HG02610 (cell line): ENCODE measurements around the gene KDM5A.

Experiments used
- ATAC-seq: cut with Tn5 transposase; IDR thresholded peaks from one replicate; pipeline ENCODE4 v1.9.1; 2021; ENCODE audit warnings: mild to moderate bottlenecking, moderate library complexity; ENCODE audit not compliant: unreplicated experiment

KDM5A gene

DNA sequence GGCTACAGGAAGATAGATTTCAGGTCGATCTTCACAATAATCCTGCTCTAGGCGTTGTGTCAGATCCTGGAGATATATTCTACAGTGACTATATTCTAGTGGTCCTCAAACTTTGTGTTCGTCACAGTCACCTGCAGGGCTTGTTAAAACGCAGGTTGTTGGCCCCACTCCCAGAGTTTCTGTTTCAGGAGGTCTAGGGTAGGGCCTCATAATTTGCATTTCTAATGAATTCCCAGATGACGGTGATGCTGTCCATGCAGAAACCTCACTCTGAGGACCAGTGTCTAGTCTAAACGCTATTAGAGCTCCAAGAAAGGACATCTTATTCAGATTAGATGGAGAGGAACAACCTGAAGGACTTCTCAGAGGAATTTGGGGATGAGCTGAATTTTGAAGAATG is 113.3 kb downstream of the KDM5A start:
- no peak for ATAC-seq

DNA sequence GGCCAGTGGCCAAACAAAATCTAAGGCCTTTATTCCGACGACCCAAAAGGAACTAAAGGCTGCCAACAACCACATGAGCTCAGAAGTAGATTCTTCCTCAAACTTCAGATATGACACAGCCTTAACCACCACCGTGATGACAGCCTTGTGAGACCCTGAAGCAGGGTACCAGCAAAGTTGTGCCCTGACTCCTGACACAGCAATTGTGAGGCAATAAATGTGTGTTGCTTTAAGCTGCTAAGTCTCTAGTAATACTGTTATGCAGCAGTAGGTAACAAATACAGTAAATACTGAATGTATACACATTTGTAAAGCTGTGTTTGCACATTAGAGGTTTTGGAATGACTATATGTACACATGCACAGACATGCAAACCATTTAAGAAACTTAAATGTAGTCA is 115.7 kb downstream of the KDM5A start:
- no peak for ATAC-seq

DNA sequence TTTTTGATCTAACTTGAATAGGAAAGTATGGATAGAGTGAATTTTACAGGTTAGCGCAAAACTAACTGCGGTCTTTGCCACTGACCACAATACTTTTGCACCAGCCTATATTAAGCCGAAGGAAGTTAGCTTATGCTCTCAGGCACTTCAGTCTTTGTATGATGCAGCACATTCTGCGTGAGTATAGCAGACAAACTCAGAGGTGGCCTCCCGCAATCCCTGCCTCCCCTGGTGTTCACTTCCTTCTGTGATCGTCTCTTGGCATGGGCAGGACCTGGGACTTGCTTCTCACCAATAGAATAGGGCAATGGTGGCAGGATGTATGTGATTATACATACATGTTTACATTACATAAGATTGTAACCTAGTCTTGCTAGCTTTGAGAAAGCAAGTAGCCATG is 116.2 kb downstream of the KDM5A start:
- no peak for ATAC-seq

DNA sequence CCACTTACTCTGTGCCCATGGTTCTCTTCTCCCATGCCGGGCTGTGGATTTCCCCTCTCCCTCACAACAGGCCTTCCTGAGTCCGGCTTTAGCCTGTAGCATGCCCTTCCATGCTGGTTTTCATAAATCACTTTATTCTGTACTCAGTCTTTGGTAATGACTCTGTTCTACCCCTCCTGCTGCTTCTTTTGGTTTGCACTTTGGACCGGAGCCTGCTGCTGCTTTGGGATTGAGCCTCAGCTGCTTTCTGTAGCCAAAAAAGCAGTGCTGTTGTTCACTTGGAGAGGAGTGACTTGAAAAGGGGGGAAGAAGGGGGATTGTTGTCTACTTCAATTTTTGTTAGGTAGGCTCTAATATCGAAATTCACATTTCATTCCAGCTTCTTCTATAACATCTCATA is 118.0 kb downstream of the KDM5A start:
- ATAC-seq, result no peak

- no peak for ATAC-seq
These were observed 119.9 kb downstream of the KDM5A start for GRCh38 chr12:269191-269590.

DNA sequence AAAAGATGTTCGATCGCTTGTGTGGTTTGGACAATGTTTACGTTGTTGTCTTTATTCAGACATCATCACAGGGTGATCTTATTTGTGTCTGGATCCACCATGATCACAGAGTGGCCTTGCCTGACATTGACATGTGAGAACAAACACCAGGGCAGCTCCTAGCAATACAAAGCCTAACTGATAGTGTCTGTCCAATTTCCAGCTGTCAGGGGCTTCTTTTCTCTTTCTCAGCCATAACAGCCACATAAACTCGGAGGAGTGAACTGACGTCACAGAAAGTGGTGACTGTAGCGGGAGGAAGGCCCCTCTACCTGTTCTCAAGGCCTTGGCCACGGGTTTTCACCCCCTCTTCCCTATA is 120.7 kb downstream of the KDM5A start:
- ATAC-seq, result no peak

DNA sequence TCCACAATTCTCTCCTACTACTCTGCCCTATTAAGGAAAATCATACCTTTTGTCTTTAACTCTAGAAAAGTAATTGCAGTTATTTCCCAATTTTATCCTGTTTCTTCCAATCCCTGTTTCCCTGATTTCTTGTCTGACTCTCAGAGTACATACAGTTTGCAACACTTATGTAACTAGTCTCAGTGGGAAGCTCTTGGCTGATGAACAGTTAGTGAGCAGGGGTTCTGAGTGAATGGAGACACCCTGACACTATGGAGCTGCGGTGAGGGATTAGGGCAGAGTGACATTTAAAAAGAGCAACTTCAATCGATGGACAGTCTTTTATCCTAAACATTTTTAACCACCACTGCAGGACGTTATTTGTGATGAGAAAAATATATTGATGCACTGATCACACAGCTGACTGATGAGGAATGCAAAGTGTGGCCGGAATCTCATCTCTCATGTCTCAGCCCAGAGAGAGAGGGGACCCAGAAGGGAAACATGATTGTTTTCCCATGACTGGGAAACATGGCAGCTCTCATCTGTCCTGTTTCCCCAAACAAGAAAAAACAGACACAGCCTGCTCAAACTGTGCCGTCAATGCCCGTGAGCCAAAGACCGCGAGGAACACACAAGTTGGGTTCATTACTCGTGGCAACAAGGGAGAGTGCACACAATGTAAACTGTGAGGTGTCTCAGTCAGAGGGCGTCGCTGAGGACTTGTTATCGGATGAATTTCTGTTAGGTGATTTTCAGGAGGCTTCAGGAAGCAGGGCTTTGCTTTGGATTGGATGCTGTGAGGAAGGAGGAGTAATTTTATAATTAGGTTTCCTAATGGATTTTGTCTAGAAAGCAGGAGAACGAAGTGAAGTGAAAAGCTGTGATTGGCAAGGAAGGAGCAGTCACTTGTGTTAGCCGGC is 121.3 kb downstream of the KDM5A start:
- no peak for ATAC-seq

DNA sequence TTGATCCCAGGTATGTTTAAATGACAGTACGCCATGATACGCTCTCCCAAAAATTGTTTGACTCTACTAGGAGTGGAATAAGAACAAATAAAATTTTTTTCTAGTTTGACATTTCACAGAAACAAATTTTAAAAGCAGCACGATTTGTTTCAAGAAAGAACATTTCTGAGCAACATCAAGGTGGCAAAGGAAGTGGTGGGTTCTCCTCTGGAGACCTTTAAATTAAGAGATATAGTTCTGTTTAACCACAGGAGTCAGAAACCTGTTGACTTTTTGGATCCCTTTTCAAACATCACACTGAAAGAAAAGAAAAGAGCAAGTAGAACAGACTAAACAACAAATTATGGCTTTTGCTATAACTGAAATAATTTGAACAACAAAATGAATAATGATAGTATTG is 124.0 kb downstream of the KDM5A start:
- ATAC-seq, result no peak

GRCh38 chr12:264269-264668 is 124.9 kb downstream of the KDM5A start:
- no peak for ATAC-seq

DNA sequence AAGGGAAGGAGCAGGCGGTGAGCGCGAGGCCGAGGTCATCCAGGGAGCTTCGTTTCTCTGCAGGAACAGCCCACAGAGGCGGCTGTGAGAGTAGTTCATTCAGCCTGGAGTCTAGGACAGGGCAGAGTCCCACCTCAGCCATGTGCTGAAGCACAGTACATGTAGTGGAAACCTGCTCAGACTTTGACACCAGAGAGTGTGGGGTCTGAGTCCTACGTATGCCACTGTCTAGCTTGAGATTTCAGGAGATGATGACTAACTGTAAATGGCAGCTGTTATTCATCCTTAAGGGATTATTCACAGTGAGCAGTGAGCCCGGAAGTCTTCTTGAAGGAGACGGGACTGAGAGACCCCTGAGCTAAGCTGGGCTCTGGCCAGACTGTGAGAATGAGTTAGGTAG is 125.5 kb downstream of the KDM5A start:
- ATAC-seq, result no peak

- no peak for ATAC-seq
These were observed 126.3 kb downstream of the KDM5A start, which contains the start of gene SLC6A13 for GRCh38 chr12:262817-263216. SLC6A13 (minus strand) TSS chr12:262836; CDS start chr12:260052, 2,784 bp downstream.

- no peak for ATAC-seq
These were observed 127.0 kb downstream of the KDM5A start for GRCh38 chr12:262113-262512.

DNA sequence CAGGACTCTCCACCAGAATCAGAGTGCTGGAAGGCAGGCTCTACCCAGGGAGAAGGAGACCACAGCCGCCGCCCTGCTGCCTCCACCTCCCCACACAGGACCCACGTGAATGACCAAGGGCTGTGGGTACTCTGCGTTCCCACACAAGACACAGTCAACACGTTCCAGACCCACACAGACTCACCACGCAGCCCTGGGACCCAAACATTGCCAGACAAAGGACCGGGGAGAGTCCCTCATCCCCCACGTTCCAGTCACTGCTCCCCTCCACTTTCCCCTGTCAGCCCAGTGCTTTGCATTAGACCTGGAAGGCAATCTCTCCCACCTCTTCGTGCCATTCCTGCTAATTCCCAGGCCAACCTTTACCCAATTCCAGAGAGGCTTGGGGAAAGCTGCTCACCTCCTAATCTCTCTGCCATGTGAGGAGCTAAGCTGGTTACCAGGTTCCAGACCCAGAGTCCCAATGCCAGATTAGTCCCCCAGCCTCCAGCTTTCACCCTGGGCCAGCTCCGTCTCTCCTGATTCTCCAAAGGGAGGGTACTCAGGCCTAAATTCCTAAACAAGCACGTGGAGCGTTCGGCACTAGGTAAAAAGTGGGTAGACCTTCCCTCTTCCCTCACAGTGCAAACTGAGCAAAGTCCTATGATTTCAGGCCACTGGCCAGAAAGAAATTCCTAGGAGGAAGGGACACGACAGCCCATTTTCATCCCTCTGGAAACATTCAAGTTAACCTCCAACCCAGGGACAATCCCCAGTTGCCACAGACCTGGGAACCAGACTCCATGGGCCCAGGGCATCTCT is 131.4 kb downstream of the KDM5A start:
- no peak for ATAC-seq

- ATAC-seq, result no peak
These were observed 132.2 kb downstream of the KDM5A start for GRCh38 chr12:256958-257357.

GRCh38 chr12:256225-256624 is 132.9 kb downstream of the KDM5A start:
- ATAC-seq, result no peak

GRCh38 chr12:254912-255311 is 134.2 kb downstream of the KDM5A start:
- ATAC-seq, result no peak

DNA sequence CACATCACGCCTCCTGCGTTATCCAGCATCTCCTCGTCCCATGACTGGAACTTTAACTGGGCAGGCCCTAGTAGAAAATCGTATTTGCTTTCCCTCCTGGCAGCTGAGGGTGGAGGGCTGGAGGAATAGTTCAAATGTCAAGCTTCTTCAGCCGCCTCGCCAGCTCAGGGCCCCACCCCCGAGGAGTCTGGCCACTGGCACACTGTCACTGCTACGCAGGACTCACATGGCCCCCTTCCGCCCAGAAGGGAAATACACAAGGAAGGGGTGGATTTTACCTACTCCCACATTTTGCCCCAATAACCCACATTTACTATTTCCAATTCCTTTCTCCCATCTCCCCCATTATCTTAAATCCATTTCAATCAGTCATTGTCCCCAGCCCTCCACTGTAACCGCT is 135.1 kb downstream of the KDM5A start:
- no peak for ATAC-seq

DNA sequence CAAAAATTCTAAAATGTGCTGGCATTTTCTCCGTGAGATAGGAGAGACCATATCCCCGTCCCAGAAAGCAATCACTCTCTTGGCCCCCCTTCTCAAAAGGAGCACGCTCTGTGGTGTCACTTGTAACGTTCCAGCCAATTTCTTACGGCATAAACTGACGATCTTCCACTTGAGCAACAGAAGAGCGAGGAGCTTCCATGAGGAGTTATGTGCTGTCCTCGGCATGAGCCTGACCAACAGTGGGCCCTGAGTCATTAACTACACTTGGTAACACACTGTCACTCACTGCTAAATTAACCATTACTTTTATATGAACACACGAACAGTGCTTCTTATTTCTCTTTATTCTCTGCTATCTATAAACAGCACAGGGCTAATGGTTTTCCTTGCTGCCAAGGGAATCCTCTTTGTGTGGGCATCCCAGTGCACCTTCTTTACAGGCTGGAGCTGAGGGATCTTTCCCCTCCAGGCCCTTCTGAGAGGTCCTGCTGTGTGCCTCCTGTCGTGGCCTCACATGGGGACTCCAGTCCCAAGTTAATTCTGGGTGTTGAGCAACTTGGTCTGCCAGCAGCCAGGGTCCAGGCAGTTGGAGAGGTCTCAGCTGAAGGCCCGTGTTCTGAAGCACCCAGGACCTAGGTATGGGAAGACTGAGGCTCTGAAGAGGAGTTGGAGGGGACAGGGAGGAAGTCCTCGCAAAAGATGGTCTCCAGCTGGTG is 135.8 kb downstream of the KDM5A start:
- no peak for ATAC-seq

GRCh38 chr12:252636-253035 is 136.5 kb downstream of the KDM5A start:
- no peak for ATAC-seq

DNA sequence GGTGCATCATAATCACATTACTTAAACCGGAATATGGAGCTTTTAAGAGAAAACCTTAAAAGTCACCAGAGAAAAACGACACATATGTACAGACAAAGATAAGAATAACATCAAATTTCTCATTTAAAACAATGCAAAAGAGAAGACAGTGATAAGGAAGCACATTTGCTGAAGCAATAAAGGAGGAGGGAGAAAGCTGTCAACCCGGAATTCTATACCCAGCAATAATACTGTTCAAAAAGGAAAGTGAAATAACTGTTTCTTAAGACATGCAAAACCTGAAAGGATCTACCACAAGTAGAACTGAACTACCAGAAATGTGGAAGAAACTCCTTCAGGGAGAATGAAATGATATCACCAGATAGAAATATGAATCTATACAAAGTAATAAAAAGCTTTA is 141.8 kb downstream of the KDM5A start:
- ATAC-seq, result no peak

- ATAC-seq, result no peak
These were observed 145.7 kb downstream of the KDM5A start for GRCh38 chr12:243381-243780.
